ENCODE results near the gene PRKAR1A.
"Not testable (repeated sequence)": the region's sequence is repeated elsewhere in the genome, so short reads cannot be mapped to it uniquely, and the experiment has no call there.

Gene PRKAR1A

GRCh38 chr17:68511671-68512246, 471 bp upstream of the PRKAR1A start:
- DNase-seq, result peak; percentile 59 to 83

DNA sequence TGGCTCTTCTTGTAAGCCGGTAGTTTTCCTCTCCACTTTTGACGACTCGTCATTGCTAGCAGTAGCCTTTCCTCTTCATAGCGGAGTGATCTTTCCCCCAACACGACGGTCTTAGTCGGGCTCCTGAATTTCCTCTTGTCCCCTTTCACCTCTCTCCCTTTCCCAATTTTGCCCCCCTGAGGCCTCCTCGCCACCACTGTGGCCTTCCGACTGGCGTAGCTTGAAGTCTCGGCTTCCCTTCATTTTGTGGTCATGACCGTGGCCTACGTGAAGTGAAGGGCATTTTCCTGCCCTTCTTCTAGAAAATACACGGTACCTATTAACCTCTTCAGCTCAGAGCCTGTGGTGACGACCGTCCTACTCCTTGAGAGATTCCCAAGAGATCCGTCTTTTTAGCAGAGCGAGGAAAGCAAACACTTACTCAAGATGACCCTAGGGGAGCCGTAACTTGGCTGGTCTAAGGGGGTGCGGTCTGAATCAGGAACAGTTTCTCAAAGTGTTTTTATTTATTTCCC, 787 bp downstream of the PRKAR1A start:
- DNase-seq, result peak; percentile 22 to 45

DNA sequence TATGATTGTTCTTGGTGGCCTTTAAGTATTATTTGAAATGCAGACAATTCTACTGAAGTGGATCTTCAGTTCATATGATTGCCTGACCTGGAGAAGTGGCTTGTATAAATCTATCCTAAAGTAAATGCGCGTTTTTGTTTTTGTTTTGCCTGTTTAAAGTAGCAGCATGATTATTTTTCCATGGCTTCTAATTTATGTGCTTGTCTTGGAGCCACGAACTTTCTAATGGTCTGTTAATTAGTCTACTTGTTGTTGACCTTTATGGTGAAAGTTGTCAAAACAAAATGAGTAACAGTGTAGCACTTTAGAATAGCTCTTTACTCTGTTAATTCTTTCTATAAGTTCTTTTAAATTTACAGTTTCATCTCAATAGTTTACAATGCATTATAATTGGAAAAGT, 1.7 kb downstream of the PRKAR1A start:
- DNase-seq, result no peak

DNA sequence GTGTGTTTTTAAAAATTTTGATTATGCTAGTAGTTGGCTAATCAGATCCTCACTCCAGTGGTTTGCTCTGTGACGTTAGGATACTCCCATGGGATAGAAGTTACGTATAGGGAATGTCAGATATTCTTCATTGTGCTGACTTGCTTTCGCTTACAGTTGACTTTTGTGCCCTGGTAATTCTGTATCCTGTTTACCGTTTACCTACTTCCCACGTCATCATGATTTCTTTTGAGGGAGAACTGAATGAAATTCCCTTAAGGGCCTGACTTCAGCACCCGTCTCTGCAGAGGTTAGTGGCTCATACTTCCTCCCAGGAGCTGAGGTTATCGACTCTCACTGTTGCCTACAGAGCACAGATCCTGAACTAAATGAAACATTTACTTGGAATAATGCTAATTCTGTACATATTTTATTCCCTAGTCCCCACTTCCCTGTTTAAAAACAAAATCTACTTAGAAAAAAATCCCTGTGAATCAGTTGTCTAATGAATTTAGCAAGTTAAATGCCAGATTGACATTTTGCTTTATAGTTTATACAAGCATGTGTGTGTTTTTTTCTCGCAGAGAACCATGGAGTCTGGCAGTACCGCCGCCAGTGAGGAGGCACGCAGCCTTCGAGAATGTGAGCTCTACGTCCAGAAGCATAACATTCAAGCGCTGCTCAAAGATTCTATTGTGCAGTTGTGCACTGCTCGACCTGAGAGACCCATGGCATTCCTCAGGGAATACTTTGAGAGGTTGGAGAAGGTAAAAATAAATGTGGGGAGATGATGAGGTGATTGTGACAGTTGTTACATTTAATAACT, 2.8 kb downstream of the PRKAR1A start:
- no peak for DNase-seq

GRCh38 chr17:68516732-68517131, 4.5 kb downstream of the PRKAR1A start:
- DNase-seq, result no peak

DNA sequence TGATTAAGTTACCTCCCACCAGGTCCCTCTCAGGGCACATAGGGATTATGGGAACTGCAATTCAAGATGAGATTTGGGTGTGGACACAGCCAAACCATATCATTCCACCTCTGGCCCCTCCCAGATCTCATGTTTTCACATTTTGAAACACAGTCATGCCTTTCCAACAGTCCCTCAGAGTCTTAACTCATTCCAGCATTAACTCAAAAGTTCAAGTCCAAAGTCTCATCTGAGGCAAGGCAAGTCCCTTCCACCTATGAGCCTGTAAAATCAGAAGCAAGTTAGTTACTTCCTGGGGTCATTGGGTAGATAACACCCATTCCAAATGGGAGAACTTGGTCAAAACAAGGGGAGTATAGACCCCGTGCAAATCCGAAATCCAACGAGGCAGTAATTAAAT, 5.4 kb downstream of the PRKAR1A start:
- DNase-seq, result not testable (repeated sequence)

- no peak for DNase-seq
Measured at GRCh38 chr17:68518063-68518815, 6.0 kb downstream of the PRKAR1A start.

GRCh38 chr17:68519051-68519450, 6.8 kb downstream of the PRKAR1A start:
- DNase-seq, result not testable (repeated sequence)

DNA sequence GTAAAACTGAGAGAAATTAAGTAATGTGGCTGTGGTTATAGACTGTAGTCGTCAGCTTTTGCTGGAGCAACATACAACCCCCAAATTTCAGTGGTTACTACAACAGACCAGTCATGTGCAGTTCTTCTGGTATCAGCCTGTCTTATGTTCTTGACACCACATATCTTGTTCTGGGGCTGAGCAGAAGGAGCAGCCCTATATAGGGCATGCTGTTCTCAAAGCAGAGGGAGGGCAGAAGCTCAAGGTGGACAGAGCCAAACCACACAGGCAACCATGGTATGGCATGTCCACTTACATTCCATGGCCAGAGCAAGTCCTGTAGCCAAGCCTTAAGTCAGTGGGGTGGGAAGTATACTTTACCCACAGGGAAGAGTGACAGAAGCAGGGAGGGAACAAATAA, 7.7 kb downstream of the PRKAR1A start:
- DNase-seq, result no peak

DNA sequence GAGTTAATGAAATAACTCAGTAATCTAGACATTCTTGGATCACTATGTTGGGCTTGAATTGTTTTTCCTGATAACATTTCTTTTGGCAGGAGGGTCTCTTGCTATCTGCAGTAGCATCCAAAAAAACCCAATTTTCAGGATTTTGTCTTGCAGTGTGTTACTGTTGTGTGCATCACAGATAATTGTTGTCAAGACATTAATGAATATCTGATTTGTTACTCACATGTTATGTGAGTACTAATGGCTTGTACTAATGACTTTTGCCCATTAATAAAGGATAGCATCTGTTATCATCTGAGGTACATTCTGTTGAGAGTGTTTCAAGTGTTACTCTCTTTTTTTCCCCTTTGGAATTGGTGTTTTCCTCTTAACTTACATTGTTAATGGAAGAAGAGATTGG, 10.0 kb downstream of the PRKAR1A start:
- DNase-seq, result no peak

DNA sequence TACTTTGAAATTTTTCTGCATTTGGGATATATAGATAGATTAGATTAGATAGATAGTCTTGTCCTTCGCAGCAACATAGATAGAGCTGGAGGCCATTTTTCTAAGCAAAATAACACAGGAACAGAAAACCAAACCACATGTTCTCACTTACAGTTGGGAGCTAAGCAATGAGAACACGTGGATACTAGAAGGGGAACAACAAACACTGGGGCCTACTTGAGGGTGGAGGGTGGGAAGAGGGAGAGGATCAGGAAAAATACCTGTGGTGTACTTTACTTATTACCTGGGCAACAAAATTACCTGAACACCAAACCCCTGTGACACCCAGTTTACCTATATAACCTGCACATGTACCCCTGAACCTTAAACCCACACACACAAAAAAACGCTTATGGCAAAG, 14.3 kb downstream of the PRKAR1A start:
- no peak for DNase-seq

DNA sequence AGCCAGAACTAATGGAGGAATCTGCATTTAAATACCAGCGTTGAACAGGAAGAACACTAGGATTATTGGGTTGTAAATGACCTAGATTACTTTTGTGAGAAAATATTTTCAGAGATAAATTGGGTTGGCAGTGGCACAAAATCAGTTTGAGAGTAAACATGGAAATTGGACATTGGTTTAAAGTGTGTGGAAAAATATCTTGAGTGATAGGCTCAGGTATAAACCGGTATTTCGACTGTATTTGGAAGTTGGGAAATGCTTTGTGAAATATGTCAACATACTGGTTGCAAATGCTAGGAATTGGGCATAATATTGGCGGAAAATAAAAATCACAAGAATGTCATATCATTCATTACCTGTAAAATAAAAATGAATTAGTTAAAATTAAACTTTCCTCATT, 15.1 kb downstream of the PRKAR1A start:
- DNase-seq, result no peak

DNA sequence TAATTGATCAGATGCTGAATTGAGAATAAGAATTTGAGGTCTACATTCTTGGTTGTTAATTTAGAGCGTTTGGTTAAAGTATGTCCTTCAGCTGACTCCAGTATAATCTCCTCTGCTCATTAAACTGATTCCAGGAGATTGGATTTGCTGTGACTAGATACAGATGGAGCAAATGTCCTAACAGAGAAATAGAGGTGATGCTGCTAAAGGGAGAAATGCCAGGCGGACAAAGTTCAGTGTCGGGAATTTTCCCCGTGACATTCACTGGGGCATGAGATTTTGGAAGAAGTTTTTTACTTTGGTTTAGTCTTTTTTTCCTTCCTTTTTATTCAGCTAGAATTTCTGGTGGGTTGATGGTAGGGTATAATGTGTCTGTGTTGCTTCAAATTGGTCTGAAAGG, 19.0 kb downstream of the PRKAR1A start:
- DNase-seq, result no peak

DNA sequence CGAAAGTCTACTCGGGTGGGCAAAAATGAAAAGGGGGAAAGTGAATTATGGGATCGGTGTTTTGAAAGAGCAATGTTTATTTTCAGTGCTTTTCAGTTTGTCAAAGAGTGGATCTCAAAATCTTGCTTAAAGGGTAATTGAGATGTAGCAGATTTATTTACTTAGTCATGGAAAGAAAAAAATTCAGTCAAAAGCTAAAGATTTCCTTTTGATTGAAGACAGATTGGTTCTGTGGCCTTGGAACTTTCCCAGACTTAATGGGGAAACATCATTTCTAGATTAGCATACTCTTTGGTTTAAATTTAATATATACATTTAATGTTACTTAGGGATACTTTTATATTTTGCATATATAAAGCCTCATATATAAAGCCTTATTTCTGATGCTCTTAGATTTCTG, 20.6 kb downstream of the PRKAR1A start:
- DNase-seq, result no peak

- DNase-seq, result peak in 1 of 2 experiments; percentile 25
Measured at GRCh38 chr17:68533887-68534694, 21.9 kb downstream of the PRKAR1A start.

- no peak for DNase-seq
Measured at GRCh38 chr17:68534695-68535088, 22.5 kb downstream of the PRKAR1A start.

DNA sequence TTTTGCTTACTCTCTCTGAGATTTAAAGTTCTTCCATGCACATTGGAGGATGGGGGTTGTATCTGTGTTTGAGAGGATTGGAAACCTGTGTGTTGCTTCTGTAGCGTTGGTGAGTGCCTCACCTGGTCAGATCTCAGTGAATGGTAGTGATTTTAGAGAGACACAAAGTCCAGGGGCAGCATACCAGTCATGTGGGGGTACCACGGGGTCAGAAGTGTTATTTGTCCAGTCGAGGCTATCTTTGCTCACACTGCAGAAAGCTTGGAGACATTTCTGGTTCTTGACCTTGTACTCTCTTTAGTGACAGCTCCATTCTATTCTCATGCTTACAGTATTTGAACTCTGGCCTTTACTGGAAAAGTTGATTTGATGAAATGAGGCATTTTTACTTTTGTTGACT, 23.7 kb downstream of the PRKAR1A start:
- no peak for DNase-seq

- DNase-seq, result no peak
Measured at GRCh38 chr17:68539548-68540467, 27.6 kb downstream of the PRKAR1A start.

DNA sequence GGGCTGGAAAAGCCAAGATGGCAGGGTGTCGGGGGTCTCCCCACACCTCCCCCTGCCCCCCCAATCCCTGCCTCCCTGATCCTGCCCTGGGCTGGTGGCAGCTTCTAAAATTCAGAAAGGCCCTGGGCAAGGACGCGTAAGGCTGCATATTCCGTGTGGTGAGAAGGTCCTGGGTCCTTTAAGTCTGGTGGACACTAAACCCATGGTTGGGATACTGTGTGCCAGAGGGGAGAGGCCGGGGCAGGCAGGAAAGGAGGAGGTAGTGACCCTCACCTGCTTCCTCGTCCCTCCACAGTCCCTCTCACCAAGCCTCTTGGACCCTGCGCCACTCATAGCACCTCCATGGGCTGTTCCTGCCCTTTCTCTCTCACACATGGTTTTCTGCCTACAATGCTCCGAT, 28.8 kb downstream of the PRKAR1A start:
- DNase-seq, result no peak

- DNase-seq, result no peak
Measured at GRCh38 chr17:68541816-68542215, 29.6 kb downstream of the PRKAR1A start.

- no peak for DNase-seq
Measured at GRCh38 chr17:68542698-68543463, 30.7 kb downstream of the PRKAR1A start.

Measured in SW 1271 (cell line).